HFF-Myc (cell line): ENCODE measurements around the gene GALNT2.

Experiments
- DNase-seq: peaks from one replicate; pipeline ENCODE4 v3.0.0-alpha.2; 2011; ENCODE audit warnings: low read depth; ENCODE audit errors: extremely low read depth
- H3K4me3 ChIP-seq: replicated peaks from 2 replicates; pipeline ENCODE4 v1.5.1; 2011; ENCODE audit warnings: low read depth, mild to moderate bottlenecking, control low read depth, low read length
- CTCF ChIP-seq: IDR thresholded peaks from 2 replicates; pipeline ENCODE4 v1.5.1; 2012; ENCODE audit warnings: mild to moderate bottlenecking, low read depth, low read length, control low read depth; ENCODE audit errors: missing control alignments

The GALNT2 gene

DNA sequence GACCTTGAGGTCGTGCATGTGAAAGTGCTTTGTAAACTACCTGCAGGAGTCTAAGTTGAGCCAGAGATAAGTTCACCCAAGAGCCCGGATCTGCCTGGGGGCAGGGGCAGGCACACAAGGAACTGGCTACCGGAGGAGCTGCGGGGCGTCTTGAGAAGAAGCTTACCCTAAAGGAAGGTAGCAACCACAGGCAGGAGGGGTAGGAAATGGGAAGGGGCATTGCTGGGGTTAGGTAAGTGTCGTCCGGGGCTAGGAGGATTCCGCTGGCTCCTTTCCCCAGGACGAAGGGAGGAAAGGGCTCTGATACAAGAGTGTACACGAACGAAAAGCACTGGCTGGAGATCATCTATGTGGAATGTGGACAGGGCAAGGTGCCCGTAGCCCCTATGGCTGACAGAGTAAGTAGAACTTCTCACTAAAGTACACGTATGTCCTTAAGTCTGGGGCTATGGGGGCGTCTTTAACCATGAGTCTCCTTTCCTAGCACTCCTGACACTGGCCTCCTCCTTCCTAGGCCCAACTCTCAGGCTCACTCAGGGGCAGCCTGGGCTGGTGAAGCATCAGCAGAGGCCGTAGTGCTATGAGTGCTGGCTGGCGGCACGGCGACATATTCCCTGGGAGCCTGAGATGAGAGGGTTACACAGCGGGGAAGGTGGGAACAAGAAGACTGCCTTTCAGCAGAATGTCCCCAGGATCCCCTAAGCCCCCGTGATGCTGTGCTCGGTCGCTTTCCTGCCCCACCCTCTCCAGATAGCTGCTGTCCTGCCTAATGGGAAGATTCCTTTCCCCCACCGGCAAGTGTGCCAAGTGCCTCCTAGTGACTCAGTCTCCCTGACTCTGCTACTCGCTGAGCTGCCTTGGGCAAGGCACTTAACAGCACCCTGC is 9.1 kb upstream of the GALNT2 start:
- no peak overlapping the region for H3K4me3 ChIP-seq
- TF ChIP-seq CTCF = no peak
- DNase-seq = no peak

GRCh38 chr1:230058626-230059025 is 8.4 kb upstream of the GALNT2 start:
- no peak for DNase-seq
- H3K4me3 ChIP-seq = no peak overlapping the region
- no peak for TF ChIP-seq CTCF

DNA sequence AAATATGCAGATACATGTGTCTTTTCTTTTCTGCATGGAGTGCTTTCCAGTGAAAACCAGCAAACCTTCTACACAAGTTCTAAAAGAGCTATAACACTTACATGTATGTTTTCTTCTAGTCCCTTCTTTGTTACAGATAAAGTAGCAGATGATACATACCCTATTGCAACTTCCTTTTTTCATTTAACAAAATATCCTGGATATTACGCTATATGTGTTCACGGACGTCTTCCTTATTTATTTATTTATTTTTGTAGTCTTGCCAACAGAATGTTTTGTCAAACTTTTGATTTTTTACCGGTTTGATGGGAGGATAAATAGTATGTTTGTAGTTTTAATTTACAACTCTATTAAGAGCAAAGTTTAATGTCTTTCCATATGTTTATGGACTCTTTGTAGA is 5.2 kb upstream of the GALNT2 start:
- H3K4me3 ChIP-seq = no peak overlapping the region
- TF ChIP-seq CTCF = no peak
- DNase-seq = no peak

DNA sequence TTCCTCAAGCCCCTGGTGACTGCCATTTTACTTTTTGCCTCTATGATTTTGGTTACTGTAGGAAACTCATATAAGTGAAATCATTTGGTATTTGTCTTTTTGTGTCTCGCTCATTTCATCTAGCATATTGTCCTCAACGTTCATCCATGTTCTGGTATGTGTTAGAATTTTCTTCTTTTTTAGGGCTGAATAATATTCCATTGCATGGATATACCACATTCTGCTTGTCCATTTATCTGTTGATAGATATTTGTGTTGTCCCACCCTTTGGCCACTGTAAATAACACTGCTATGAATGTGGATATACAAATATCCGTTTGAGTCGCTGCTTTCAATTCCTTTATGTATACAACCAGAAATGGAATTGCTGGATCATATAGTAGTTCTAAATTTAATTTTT is 4.5 kb upstream of the GALNT2 start:
- H3K4me3 ChIP-seq = no peak overlapping the region
- TF ChIP-seq CTCF = no peak
- no peak for DNase-seq

- no peak for TF ChIP-seq CTCF
- DNase-seq = no peak
- no peak overlapping the region for H3K4me3 ChIP-seq
Measured at GRCh38 chr1:230064283-230064682, 2.8 kb upstream of the GALNT2 start.

- no peak overlapping the region for H3K4me3 ChIP-seq
- TF ChIP-seq CTCF = no peak
- DNase-seq = no peak
Measured at GRCh38 chr1:230065161-230065560, 1.9 kb upstream of the GALNT2 start.
